SK-N-MC (cell line): Measurements from ENCODE around the gene FAM234B.

Source experiments
- EZH2 ChIP-seq: fragments of 200-600 bp; sonication (generic); IDR thresholded peaks from one replicate; pipeline ENCODE4 v1.6.1; 2017; ENCODE audit warnings: antibody characterized with exemption
- FOXP2 ChIP-seq: optimal IDR thresholded peaks from 2 replicates; pipeline ENCODE3; 2011; ENCODE audit warnings: mild to moderate bottlenecking, moderate library complexity; ENCODE audit not compliant: insufficient read depth; ENCODE audit errors: extremely low read length, control extremely low read depth
- POLR2AphosphoS5 ChIP-seq: IDR thresholded peaks from 2 replicates; pipeline ENCODE4 v1.6.1; 2012; ENCODE audit warnings: mild to moderate bottlenecking, low read depth, low read length, borderline replicate concordance

DNA sequence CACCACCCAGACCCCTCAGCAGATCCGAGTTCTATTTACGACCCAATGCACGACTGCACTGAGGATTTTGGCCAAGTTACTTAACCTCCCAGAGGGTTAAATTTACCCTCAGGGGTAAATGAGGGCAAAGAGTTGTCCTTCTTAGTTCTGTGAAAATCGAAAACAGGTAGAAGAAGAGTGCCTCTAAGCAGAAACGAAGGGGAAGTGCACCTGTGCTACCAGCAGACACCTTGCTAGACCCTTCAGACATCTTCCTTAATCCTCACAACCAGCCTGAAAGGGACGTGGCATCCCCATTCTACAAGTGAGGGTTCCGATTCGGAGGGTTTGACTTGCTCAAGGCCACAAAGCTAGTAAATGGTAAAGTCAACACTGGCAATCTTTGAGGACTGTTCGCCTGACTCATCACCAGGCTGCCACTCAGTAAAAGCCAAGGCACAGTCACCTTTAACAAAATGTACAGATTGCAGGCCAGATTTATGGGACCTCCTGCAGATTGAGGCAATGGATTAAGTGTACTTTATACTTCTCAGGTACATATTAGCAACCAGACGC lies 57.7 kb downstream of the FAM234B start:
- TF ChIP-seq POLR2AphosphoS5 (no peak), EZH2 (no peak), FOXP2 (no peak)
